Measurements from ENCODE around the gene RPS24.
"Not testable (repeated sequence)": the region's sequence is repeated elsewhere in the genome, so short reads cannot be mapped to it uniquely, and the experiment has no call there.

Gene RPS24

DNA sequence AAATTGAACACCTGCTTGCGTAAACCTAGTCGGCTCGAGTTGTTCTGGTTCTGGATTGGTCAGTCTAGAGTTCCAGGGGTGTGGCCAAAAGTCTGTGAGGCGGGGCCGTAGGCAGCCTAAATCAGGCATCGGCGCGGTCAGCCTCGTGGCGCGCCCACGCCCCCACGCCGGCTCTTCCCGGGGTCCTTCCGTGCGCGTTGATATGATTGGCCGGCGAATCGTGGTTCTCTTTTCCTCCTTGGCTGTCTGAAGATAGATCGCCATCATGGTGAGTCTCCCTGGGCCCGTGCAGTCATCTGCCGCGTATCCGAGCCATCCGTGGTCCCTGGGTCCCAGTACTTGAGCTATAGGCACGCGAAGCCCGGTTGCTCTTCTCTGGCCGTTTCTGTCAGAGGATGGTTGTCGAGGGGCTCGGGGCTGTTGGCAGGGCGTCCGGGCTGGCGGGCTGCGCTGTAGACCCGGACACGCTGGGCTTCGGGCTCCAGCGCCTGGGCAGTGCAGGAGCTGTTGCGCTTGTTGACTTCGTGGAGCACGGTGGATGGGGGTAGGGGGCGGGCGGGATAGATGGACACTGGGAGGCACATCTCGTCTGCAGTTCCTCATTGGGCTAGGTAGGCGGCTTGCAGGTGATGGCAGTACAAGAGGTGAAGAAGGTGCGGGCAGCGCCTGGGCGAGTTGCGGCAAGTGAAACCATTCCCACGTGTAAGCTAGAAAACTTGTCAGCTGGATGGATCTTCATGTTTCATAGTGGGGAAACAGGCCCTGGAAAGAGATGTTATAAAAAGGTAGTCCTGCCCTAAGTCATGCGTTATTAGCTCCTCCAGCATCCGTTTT lies at the start of gene RPS24:
Gene RPS24, plus strand, starts transcription at position 227 of the 834 bp plus-strand sequence. Its CDS starts 39 bp downstream, at position 266.
- peak; percentile 86 to 94 (median 90) for DNase-seq (ENCODE audit: low read depth in 3 of 3)

GRCh38 chr10:77984986-77985385 lies 48.7 kb upstream of the RPS24 start:
- DNase-seq (ENCODE audit: low read depth in 3 of 3) = no peak

DNA sequence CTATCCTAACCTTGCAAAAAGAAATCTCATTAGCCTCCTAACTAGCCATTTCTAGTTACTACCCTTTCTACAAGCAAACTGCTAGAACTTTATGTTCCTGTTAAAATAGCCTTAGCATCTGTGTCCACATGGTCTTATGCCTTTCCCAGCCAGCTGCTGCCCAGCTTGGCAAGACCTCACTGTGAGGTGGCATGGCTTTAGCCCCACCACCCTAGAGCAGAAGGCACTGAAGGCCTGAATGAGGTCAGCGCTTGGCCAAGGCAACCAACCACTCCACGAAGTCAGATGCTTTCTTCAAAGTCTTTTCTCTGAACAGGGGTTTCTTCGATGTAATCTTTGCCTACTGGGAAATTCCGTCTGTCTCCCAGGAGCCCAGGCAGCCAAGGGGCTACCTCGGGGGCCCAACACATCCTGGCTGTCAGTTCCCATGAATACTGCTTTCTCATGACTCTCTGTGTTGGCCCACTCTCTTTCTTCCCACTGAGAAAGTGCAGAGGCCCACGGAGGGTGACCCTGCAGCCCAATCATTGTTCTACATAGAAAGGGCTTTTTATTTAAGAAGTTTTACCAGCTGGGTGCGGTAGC lies 45.9 kb upstream of the RPS24 start:
- DNase-seq (ENCODE audit: low read depth in 3 of 3) = no peak

DNA sequence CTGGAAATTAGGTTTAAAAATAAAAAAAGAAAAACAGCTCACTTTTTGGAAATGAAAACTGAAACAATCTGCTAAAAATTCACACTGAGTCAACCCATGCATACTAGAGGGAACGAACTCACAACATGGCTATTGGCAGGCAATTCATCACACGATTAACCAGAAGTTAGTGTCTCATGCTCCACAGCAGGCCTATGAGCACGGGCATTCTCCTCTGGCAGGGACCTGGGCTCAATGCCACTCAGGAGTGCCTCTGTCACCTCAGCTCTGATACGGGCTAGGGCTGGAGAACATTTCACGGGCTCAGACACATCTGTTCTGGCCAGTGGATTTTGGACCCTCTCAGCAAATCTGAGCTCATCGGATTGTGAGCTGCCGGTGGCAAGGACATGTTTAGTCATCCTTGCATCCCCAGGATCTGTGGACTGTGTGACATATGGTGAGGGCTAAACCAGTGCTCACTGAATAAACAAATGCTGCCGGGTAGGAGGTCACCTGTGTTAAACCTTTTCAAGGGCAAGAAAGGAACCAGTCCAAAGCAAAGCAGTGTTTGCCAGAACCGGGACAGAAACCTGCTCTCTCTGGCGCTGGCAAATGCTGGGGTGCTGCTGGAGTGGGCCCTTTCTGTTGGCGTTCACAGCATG lies 44.5 kb upstream of the RPS24 start:
- DNase-seq (ENCODE audit: low read depth in 3 of 3) = no peak

- DNase-seq (ENCODE audit: low read depth in 3 of 3) = no peak
These were observed 40.0 kb upstream of the RPS24 start for GRCh38 chr10:77993620-77994019.

- not testable (repeated sequence) for DNase-seq (ENCODE audit: low read depth in 3 of 3)
These were observed 34.9 kb upstream of the RPS24 start for GRCh38 chr10:77998780-77999179.

DNA sequence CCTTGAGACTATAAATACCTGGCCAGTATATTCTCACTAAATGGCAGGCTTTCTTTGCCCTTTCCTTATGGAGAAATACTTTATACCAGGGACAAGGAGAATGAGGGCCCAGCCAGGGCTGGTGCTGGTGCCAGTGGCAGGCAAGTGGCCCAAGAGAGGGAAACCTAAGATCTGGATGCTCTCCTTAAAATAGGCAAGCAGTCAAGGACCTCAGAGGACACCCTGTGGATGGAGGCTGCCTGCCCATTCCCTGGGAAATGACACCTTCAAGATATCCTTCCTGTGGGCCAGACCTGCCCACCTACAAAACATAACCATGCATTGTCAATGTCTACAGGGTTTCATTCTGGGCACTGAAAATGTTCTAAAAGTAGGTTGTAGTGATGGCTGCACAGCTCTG lies 33.5 kb upstream of the RPS24 start:
- no peak for DNase-seq (ENCODE audit: low read depth in 3 of 3)

- no peak for DNase-seq (ENCODE audit: low read depth in 3 of 3)
These were observed 32.6 kb upstream of the RPS24 start for GRCh38 chr10:78000956-78001472.

GRCh38 chr10:78002541-78003288 lies 30.9 kb upstream of the RPS24 start:
- DNase-seq (ENCODE audit: low read depth in 3 of 3) = no peak

DNA sequence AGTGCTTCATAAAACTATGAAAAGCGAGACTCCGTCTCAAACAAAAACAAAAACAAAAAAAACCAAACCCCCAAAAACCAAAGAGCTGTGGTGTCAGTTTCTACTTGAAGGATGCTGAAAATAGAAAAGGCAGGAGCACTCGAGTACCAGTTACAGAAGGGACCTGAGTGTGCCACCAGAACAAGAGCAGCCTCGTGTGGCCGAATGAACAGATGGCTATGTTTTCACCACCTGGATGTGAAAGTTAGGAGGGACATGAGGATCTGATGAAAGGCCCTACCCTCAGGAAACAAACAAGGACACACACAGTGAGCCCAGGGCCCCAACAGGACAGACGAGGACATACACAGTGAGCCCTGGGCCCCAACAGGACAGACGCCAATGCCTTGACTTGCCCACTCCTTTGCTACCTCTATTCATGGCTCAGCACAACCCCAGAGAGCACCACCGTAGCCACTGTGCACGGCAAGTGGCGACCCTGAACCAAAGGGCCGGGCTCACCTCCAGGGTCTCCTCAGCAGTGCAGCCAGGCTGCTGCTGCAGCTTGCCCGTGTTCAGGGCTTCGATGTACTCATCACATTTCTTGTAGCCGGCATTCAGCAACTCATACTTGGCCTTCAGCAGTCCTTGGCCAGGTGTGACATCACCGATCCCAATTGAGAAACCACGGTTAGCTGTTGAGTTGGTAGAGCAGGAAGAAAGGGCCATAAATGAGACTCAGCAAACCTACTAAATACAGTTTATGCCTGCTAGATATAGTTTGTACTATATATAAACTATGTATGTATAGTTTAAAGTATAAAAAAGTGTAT lies 29.2 kb upstream of the RPS24 start:
- no peak for DNase-seq (ENCODE audit: low read depth in 3 of 3)

- DNase-seq (ENCODE audit: low read depth in 3 of 3) = no peak
These were observed 26.5 kb upstream of the RPS24 start for GRCh38 chr10:78007172-78007571.

- no peak for DNase-seq (ENCODE audit: low read depth in 3 of 3)
These were observed 24.0 kb upstream of the RPS24 start for GRCh38 chr10:78009662-78010061.

DNA sequence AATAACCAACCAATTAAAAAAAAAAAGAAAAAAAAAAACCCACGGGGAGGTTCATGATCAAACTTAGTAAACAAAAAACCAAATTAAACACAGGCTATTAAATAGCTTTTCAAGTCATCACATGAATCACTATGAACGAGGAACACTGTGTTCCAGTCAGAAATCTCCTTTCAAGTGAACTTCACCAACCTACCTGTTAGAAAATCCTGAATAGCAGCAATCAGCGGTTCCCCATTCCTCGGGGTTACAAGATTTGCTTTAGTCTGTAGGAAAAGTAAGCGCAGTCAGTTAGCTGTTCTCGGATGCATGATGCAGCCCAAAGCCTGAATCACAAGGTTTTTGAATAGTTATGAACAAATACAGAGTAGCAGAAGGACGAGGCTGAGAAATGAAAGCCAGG lies 23.4 kb upstream of the RPS24 start:
- no peak for DNase-seq (ENCODE audit: low read depth in 3 of 3)

GRCh38 chr10:78011065-78011464 lies 22.6 kb upstream of the RPS24 start:
- no peak for DNase-seq (ENCODE audit: low read depth in 3 of 3)

DNA sequence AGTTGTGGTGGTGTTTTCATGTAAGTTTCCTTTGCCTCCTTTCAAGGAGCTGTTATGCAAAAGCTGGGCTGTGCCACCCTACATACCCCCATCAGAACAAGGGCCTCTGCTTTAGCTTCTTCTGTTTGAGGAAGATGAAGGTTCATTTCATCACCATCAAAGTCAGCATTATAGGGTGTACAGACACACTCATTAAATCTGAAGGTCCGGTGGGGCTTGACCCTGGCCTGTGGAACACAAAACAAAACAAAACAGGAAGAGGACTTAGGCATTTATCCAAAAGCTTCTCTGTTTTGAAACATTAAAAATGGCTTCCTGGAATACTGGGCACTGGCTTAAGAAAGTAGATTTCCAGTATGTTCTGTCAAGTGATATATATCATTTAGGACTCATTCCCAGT lies 20.1 kb upstream of the RPS24 start:
- DNase-seq (ENCODE audit: low read depth in 3 of 3) = no peak

- no peak for DNase-seq (ENCODE audit: low read depth in 3 of 3)
These were observed 18.1 kb upstream of the RPS24 start for GRCh38 chr10:78015546-78015945.

- DNase-seq (ENCODE audit: low read depth in 3 of 3) = no peak
These were observed 15.8 kb upstream of the RPS24 start for GRCh38 chr10:78017856-78018255.

- DNase-seq (ENCODE audit: low read depth in 3 of 3) = no peak
These were observed 14.4 kb upstream of the RPS24 start for GRCh38 chr10:78019264-78019663.

DNA sequence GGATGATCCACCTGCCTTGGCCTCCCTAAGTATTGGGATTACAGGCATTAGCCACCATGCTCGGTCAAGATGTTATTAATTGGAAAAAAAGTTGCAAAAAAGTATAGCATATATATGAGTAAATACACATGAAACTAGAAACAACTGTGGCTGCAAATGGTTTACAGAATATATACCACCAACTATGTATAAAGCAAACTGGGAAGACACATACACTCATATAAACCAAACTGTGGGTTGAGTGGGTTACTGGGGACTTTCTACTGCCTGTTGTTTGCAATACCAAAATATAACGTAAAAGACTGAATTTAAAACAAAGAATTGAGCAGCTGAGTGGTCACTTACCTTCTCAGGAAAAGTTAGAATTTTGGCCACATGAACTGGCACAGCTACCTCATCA lies 12.5 kb upstream of the RPS24 start:
- no peak for DNase-seq (ENCODE audit: low read depth in 3 of 3)

DNA sequence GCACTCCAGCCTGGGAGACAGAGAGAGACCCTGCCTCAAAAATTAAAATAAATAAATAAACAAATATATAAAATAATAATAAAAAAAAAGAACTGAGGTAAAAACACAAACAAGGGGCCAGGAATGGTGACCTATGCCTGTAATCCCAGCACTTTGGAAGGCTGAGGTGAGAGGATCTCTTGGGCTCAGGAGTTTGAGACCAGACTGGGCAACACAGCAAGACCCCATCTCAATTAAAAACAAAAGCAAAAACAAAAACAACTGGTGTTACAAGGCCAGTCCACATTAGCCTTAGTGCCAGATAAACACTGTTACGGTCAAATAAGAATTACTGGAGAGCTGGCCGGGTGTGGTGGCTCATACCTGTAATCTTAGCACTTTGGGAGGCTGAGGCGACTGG lies 9.9 kb upstream of the RPS24 start:
- DNase-seq (ENCODE audit: low read depth in 3 of 3) = no peak

- no peak for DNase-seq (ENCODE audit: low read depth in 3 of 3)
These were observed 7.8 kb upstream of the RPS24 start for GRCh38 chr10:78025685-78026364.
